GM03348 (cell line): ENCODE data around the gene ZCWPW1.
A peak's percentile ranks its signal among the peaks of the same experiment; 100 is the strongest.

ENCODE experiments used
- DNase-seq: peaks from one replicate; pipeline ENCODE4 v3.0.0; 2012; ENCODE audit warnings: low spot score

Gene ZCWPW1, protein sequence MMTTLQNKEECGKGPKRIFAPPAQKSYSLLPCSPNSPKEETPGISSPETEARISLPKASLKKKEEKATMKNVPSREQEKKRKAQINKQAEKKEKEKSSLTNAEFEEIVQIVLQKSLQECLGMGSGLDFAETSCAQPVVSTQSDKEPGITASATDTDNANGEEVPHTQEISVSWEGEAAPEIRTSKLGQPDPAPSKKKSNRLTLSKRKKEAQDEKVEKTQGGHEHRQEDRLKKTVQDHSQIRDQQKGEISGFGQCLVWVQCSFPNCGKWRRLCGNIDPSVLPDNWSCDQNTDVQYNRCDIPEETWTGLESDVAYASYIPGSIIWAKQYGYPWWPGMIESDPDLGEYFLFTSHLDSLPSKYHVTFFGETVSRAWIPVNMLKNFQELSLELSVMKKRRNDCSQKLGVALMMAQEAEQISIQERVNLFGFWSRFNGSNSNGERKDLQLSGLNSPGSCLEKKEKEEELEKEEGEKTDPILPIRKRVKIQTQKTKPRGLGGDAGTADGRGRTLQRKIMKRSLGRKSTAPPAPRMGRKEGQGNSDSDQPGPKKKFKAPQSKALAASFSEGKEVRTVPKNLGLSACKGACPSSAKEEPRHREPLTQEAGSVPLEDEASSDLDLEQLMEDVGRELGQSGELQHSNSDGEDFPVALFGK

DNA sequence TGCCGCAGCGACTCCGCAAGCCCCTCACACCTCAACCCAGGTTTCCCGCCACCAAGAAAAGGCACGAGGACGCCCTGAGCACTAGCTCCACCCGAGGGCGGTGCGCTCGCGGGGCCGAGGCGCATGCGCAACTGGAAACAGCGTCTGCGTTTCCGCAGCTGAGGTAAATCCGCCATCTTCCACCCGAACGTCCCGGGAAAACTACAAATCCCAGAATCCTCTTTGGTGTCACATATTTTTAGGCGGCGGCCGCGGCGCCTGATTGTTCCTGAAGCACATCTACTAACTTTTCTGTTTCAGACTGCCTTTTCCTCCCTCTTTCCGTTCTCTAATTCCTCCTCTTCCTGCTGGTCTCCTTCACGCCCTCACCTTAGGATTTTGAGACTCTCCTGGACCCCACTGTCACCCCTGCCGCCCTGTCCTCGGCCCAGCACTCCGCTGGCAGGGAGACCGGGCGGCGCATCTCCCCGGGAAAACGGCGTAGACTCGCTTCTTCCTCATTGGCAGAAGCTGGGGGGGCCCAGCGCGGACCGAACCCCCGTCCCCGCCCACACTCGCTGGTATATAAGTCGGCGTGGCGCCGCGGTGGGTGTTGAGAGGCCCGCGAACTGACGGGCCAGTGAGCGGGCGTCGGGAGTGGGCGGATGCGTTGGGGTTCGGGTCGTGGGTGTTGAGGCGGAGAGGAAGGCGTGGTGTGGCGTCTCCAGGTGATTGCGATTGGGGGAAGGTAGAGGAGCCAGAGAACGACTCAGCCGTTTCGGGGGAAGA is at the start of gene ZCWPW1:
Gene ZCWPW1 (minus strand): TSS at position 505 of the 768 bp plus-strand sequence. CDS start 8,054 bp downstream, outside the sequence.
- peak; percentile 96 for DNase-seq

DNA sequence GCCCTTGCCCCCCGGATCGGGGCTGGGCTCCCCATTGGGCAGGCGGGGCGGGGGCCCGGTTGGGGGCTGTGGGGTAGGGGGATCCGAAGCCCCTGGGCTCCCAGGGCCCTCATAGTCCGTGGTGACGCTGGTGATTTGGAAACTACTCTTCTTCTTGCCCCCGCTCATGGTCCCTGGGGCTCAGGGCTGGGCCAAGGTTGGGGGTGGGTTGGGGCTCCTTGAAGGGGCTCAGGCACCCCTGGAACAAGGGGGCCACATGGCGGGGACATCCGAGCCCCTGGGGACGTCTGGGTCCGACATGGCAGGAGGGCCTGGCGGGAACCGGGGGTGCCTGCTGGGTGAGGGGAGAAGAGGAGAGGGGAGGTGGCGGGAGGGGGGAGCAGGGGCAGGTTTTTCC is 49.4 kb upstream of the ZCWPW1 start:
- DNase-seq: no peak

DNA sequence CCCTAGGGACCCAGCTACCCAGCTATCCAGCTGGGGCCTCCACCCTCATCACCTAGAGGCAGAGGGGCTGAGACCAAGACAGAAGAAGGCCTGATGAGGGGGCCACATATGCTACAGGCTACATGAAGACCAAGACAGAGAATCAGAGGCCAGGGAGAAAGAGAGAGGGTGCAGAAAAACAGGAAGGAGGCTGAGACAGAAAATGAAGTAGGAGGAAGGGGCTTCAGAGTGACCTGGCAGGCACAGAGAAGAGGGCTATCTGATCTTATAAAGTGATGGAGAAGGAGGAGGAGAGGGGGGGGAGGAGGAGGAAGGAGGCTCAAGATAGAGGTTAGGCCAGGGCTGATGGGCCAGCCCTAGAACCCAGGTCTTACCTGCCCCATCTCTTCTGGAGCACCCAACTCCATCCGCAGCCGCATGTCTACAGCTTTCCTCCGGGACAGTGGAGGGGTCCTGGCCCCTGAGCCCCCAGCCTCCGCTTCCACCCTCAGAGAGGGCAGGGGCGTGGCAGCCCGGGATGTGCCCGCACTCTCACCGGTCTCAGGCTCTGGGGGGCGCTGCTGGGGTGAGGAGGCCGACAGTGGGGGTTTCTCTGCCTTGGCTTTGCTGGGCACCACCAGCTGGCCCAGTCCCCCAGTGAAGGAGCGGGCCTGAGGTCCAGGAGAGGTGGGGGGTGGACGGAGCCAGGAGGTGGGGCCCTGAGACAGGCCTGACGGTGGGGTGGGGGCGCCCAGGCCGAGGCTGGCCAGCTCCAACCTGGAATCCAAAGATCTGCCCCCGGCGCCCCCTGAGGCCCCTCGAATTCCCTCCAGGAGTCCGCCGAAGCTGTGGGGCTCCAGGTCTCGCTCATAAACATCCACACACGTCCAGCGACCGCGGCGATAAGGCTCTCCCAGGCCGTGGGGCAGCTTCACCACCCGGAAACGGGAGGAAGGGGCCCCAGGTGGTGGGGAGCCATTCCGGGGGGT is 48.7 kb upstream of the ZCWPW1 start:
- peak; percentile 56 for DNase-seq

- peak; percentile 5 for DNase-seq
Measured at GRCh38 chr7:100476101-100476780, 47.7 kb upstream of the ZCWPW1 start.

DNA sequence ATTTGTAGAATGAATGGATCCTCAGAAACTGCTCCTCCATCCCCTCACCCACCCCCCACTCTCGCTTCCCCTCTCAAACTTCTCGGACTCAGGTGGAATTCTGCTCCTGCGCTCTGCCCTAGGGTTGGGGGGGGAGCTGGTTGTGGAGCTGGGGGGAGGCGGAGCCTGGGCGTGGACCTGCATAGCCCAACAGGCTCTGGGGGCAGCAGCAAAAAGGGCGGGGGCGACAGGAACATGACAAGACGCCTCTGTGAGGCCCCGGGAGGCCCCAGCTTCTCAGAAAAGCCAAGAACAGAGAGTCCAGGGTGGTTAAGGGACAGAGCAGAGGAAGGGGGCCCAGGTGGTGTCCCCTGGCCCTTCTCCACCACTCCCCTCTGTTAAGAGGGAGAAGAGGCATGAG is 47.0 kb upstream of the ZCWPW1 start:
- peak; percentile 7 for DNase-seq

GRCh38 chr7:100472854-100473499 is 44.5 kb upstream of the ZCWPW1 start:
- DNase-seq: peak; percentile 45

GRCh38 chr7:100472121-100472851 is 43.8 kb upstream of the ZCWPW1 start:
- no peak for DNase-seq

- no peak for DNase-seq
Measured at GRCh38 chr7:100471021-100471420, 42.5 kb upstream of the ZCWPW1 start.

DNA sequence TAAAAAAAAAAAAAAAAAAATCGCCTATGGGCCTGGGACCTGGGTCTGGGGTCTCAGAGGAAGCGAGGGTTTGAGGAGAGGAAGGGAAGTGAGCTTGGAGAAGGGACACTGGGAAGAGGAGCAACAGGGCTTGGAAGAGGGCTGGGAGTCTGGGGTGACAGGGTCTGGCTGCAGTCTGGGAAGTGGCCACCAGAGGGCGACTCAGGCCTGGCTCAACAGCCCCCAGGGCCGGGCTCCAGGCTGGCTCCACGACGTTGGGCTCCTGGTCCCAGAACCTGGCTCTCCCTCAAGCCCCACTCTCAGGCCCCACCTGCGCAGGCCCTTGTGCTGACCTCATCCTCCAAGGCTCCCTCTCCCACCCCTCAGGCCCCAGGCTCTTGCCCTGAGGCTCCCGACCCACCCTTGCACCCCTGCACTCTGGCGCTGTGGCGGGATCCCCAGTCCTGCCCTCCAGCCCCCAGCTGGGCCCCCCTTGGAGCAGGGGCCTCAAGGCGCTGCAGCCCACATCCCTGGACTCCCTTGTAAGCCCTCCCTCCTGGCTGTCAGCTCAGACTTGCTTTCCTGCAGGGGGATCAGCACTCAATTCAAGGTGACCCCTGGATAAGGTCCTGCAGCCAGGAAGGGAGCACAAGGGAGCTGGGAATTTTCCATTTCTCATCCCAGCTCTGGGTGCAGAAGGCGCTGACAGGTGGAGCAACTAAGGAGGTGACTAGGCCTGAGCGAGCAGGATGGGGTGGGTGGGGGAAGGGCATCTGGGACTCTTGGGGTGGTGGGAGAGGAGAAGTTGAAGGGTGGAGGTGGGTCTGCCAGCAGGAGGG is 40.9 kb upstream of the ZCWPW1 start:
- DNase-seq: peak; percentile 93

DNA sequence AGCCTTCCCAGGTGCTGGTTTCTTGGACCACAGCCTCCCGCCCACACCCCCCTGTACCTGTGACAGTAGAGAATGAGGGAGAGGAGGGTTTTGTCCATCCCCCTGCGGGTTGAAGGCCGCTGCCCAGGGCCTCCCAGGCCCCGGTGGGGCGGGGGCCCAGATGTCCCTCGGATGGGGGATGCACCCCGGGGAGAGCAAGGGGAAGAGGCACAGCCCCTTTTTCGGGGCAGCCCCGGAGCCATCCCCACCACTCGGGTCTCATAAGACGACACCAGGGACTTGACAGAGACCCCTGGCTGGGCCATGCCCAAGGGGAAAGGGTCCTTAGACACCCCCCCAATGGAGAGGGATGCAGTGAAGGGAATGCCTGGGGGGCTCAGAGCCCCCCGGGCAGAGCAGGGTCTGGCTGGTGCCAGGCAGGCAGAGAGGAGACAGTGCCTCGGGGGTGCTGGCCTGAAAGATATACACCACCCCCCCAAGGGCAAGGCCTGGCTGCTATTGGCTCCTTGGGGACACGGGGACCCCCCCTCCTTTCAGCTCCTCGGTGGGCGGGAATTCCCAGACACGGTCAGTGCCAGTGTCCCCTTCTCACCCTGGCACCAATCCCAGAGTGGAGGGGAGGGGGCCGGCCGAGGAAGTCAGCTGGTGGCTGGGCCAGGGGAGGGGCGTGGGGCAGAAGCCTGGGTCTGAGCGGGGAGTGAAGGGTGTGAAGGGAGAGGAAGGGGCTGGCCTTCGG is 39.3 kb upstream of the ZCWPW1 start:
- no peak for DNase-seq

DNA sequence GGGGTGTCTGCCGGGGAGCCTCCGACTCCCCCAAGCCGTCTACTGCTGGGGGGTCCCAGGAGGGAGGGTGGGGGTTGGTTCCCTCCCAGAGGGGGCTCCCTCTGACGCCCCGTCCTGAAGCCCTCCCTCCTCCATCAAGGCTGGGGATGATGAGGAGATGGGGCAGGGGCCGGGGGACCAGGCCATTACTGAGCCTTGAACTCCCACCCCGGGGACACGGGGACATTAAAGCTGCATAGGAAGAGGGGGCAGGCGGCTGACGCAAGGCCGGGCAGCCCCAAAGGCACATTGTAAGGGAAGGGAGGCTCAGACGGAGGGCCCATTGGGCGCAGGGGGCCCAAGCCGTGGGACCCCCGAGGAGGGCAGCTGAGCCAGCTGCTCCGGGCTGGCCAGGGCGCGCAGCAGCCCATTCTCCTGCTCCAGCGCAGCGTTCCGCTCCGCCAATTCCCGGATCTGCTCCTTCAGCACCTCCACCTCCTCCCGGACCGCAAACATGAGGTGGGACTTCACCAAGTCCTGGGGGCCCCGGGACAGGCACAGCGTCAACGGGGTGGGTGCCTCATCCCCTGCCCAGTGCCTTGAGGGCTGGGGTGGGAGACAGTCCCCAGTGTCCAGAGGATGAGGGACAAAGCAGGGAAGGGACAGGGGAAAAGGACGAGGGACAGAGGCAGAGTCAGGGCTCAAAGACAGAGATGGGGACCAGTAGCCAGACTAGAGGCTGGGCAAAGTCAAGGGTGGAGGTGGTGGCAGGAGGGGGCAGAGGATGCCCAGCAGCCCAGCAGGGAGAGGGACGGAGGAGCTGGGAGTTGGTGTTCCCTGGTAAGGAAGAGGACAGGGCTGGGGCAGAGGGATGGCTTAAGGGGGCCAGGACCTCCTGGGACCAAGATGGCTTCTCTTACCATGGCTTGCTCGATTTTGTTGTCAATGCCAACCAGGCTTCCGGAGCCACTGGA is 38.4 kb upstream of the ZCWPW1 start:
- no peak for DNase-seq

- DNase-seq: peak; percentile 93
Measured at GRCh38 chr7:100465702-100466311, 37.3 kb upstream of the ZCWPW1 start.

GRCh38 chr7:100465299-100465698 is 36.8 kb upstream of the ZCWPW1 start:
- no peak for DNase-seq

GRCh38 chr7:100464791-100465190 is 36.3 kb upstream of the ZCWPW1 start:
- no peak for DNase-seq

DNA sequence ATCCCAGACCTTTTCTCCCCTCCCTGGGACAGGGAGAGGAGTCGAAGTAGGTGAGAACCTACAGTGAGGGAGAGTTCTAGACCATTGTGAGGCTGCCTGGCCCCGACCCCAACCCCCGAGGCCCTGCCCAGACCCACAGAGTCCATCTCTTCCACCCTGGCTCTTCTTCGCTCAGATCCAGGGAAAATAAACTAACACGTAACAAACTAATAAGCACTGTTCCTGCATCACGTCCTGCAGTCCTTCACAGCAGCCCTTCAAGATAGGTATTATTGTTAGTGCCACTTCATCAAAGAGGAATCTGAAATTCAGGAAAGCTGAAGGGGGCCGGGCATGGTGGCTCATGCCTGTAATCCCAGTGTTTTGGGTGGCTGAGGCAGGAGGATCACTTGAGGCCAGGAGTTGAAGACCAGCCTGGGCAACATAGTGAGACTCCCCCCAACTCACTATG is 35.7 kb upstream of the ZCWPW1 start, which contains the start of gene SPACDR:
Gene SPACDR (minus strand): TSS at position 51 of the 451 bp plus-strand sequence. CDS start 235 bp downstream, outside the sequence.
- DNase-seq: no peak

DNA sequence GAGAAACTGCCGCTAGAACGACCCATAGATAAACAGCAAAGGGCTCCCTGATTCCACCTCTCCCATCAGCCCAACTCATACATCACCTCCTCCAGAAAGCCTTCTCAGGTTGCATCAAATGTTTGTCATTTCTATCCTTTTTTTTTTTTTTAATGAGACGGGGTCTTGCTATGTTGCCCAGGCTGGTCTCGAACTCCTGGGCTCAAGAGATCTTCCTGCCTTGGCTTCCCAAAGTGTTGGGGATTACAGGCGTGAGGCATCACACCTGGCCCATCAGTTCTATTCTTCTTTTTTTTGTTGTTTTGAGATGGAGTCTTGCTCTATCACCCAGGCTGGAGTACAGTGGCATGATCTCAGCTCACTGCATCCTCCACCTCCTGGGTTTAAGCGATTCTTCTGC is 28.5 kb upstream of the ZCWPW1 start:
- DNase-seq: no peak
